ENCODE measurements around the gene WSB1. TPM values are rescaled to one million over a fixed set of nuclear protein-coding genes. Genes with fewer than 3 reads are reported as not detected.

WSB1 gene
- total RNA-seq, 1 experiment from 2014 or later, result 60.7 TPM

DNA sequence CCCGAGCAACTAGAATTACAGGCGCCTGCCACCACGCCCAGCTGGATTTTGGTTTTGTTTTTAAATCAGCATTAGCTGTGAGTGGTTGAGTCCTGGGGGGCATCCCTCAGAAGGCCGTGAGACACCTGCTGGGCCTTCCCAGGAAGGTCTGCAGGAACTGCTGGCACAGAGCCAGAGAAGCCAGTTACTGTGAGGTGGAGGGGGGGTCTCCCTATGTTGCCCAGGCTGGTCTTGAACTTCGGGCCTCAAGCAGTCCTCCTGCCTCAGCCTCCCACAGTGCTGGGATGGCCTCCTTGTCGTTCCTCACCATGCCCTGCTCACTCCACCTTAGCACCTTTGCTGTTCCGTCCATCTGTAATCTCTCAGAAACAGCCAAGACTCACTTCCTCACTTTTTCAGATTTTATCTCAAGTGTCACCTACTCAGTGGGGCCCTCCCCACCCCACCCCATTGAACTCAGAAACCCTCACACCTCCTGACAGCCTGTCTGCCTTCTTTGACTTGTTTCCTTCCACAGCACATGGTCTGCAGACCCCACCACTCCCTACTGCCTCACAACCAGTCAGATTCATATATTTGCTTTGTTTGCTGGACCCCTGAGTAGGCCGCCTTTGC is 62.3 kb downstream of the WSB1 start:
- intact Hi-C loops (cut with micrococcal nuclease; ENCODE audit: unreplicated experiment), result loop anchor here (10.0 kb wide), 2 partner anchors 99 to 139 kb away; partner anchors contain the start of gene KSR1
- DNase-seq, result no peak
- H3K36me3 Mint-ChIP-seq (ENCODE audit: insufficient read depth, unreplicated experiment), result peaks cover 25% of the 10 kb centered on the region
- H3K9me3 Mint-ChIP-seq (ENCODE audit: low read depth, unreplicated experiment), result no peaks in the 10 kb centered on the region
- BruUV-seq (replicated peaks), result no TSS peak
- CTCF ChIA-PET, result no interaction called here
- TF ChIP-seq CTCF (IDR thresholded peaks at IDR 0.05; ENCODE audit: unreplicated experiment), result no peak
- H3K4me1 Mint-ChIP-seq (ENCODE audit: low read depth, unreplicated experiment), result peaks cover 16% of the 10 kb centered on the region
- H3K27ac Mint-ChIP-seq (ENCODE audit: unreplicated experiment), result no peak overlapping the region
- H3K27me3 Mint-ChIP-seq (ENCODE audit: unreplicated experiment), result no peaks in the 10 kb centered on the region
- H3K4me3 Mint-ChIP-seq (ENCODE audit: low read depth, unreplicated experiment), result no peak overlapping the region

DNA sequence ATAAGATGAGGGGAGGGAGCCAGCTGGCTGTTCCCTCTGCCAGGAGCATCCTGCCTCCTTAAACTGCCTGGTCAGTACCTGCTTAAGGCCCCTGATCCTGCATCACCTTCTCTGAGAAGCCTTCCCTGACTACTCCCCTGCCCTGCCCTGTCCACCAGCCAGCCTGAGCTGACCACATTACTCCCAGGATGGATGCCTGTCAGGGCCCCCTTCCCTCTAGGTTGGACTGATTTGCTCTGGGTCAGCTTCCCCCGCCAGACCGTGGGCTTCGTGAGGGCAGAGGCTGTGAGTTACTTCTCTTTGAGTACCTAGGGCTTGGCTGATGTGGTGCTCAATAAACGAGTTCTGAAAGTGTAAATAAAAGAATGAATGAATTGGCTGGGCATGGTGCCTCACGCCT is 63.3 kb downstream of the WSB1 start:
- no peak for DNase-seq
- CTCF ChIA-PET, result interaction anchor here (0.6 kb wide), 1 partner anchor 243 kb away, joined by 5 read pairs; no protein-coding TSS in a partner anchor
- no peaks in the 10 kb centered on the region for H3K27me3 Mint-ChIP-seq (ENCODE audit: unreplicated experiment)
- peaks cover 23% of the 10 kb centered on the region for H3K36me3 Mint-ChIP-seq (ENCODE audit: insufficient read depth, unreplicated experiment)
- no peak for TF ChIP-seq CTCF (IDR thresholded peaks at IDR 0.05; ENCODE audit: unreplicated experiment)
- intact Hi-C loops (cut with micrococcal nuclease; ENCODE audit: unreplicated experiment), result loop anchor here (10.0 kb wide), 2 partner anchors 98 to 138 kb away; partner anchors contain the start of gene KSR1
- H3K9me3 Mint-ChIP-seq (ENCODE audit: low read depth, unreplicated experiment), result no peaks in the 10 kb centered on the region
- peaks cover 8% of the 10 kb centered on the region for H3K4me1 Mint-ChIP-seq (ENCODE audit: low read depth, unreplicated experiment)
- H3K27ac Mint-ChIP-seq (ENCODE audit: unreplicated experiment), result no peak overlapping the region
- BruUV-seq (replicated peaks), result no TSS peak
- no peak overlapping the region for H3K4me3 Mint-ChIP-seq (ENCODE audit: low read depth, unreplicated experiment)

- Mint-ChIP-seq H3K27me3 (ENCODE audit: unreplicated experiment) (no peaks in the 10 kb centered on the region), H3K4me3 (ENCODE audit: low read depth, unreplicated experiment) (no peak overlapping the region), H3K9me3 (ENCODE audit: low read depth, unreplicated experiment) (no peaks in the 10 kb centered on the region), H3K36me3 (ENCODE audit: insufficient read depth, unreplicated experiment) (no peaks in the 10 kb centered on the region), H3K4me1 (ENCODE audit: low read depth, unreplicated experiment) (no peaks in the 10 kb centered on the region), H3K27ac (ENCODE audit: unreplicated experiment) (no peak overlapping the region)
- intact Hi-C loops (cut with micrococcal nuclease; ENCODE audit: unreplicated experiment), result no loop called here
- TF ChIP-seq CTCF (IDR thresholded peaks at IDR 0.05; ENCODE audit: unreplicated experiment), result no peak
- CTCF ChIA-PET, result no interaction called here
- no peak for DNase-seq
- BruUV-seq (replicated peaks), result no TSS peak
These were observed 66.6 kb downstream of the WSB1 start for GRCh38 chr17:27360507-27360906.

- TF ChIP-seq CTCF (IDR thresholded peaks at IDR 0.05; ENCODE audit: unreplicated experiment), result no peak
- BruUV-seq (replicated peaks), result no TSS peak
- CTCF ChIA-PET, result no interaction called here
- Mint-ChIP-seq H3K4me3 (ENCODE audit: low read depth, unreplicated experiment) (no peak overlapping the region), H3K36me3 (ENCODE audit: insufficient read depth, unreplicated experiment) (no peaks in the 10 kb centered on the region), H3K27me3 (ENCODE audit: unreplicated experiment) (no peaks in the 10 kb centered on the region), H3K27ac (ENCODE audit: unreplicated experiment) (no peak overlapping the region), H3K4me1 (ENCODE audit: low read depth, unreplicated experiment) (no peaks in the 10 kb centered on the region), H3K9me3 (ENCODE audit: low read depth, unreplicated experiment) (no peaks in the 10 kb centered on the region)
- no peak for DNase-seq
- intact Hi-C loops (cut with micrococcal nuclease; ENCODE audit: unreplicated experiment), result no loop called here
These were observed 67.8 kb downstream of the WSB1 start for GRCh38 chr17:27361695-27362094.

All from Calu3 (cell line).